B cell (primary cell): ENCODE data around the gene E2F6.

Source experiments
- CTCF ChIP-seq: fragments of 200-600 bp; IDR thresholded peaks from one replicate; pipeline ENCODE4 v1.8.0; 2022; ENCODE audit warnings: antibody characterized with exemption, mild to moderate bottlenecking
- EZH2 ChIP-seq: IDR thresholded peaks from 2 replicates; pipeline ENCODE4 v1.6.1; 2012; ENCODE audit warnings: borderline replicate concordance, low read depth, mild to moderate bottlenecking, moderate library complexity, low read length; ENCODE audit not compliant: insufficient read depth, poor library complexity, severe bottlenecking

GRCh38 chr2:11491348-11491933 lies 25.5 kb upstream of the E2F6 start:
- no peak for TF ChIP-seq CTCF
- no peak for TF ChIP-seq EZH2
